ENCODE measurements around the gene PINLYP.
"Not testable (repeated sequence)": the region's sequence is repeated elsewhere in the genome, so short reads cannot be mapped to it uniquely, and the experiment has no call there.

PINLYP gene

DNA sequence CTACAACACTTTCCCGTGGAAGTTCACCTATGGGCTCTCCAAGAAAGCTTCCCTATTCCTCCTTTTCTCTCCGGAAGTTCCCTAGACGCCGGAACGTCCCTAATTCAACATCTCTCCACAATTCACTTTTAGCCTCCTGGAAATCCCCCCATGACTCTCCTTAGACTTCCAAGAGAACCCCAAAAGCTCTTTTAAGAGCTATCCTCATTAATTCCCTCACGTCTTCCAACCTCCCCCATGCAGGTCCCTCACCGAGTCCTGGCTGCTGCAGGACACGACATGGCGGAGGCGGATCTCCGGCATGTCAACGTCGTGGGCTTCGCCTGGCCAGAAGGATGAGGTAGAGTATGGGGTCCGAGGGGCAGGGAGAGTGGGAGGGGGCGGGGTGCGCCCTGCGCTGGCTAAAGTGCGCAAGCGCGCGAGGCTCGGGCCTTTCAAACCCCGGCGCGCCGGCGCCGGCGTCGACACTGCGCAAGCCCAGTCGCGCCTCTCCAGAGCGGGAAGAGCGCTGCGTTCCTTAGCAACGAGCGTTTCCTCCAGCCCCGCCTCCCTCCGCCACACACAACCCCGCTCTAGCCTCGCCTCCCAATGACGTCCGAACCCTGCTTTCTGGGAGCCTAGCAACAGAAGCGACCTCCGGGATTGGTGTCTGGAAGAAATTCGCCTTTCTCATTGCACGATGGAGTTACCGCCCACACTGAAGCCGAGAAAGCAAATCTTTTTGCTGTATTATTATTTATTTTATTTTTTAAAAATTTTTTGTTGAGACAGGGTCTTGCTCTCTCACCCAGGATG, at the start of gene PINLYP, which contains the start of gene XRCC1:
TSS of gene PINLYP (plus strand) at position 646 of the 795 bp plus-strand sequence. CDS start 1,391 bp downstream, outside the sequence.
TSS of gene XRCC1 (minus strand) at position 372 of the 795 bp plus-strand sequence. CDS start at position 303, 69 bp downstream.
- DNase-seq, result peak; percentile 93

DNA sequence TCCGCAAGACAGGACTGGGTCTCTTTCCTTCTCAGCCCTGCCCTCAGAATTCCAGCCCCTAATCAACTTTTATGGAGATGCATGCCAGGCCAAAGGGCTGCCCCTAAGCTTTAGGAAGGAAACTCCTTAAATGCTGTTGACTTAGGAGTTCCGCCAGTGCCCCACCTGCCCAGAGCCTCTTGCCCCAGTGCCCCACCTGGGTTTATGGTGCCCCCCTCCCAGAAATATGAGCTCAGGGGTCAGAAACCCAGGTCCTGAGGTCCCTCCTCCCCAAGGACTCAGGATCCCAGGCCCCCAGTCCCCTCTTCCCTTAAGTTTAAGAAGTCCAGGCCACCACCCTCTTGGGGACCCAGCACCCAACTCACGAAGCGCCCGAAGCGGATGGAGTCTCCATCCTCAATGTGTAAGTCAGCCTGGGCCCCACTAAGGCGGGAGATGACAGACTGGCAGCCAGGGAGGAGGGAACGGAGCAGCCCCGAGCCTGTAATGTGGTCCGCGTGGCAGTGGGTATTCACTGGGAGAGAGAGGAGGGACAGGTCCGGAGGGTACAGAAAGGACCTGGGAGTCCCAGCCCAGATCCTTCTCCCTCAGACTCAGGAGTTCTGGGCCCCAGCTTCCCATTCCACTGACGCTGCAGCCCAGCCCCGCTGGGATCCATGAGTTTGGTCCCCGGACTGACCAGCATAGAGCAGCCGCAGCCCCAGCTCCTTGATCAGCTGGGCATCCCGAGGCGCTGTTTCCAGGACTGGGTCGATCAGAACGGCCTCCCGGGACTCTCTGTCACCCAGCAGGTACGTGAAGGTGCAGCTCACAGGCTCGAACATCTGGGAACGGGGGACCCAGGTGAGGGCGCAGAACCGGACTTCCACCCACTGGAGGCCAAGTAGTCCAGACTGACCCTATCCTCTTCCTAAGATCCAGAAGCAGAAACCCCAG, 49.5 kb upstream of the PINLYP start:
- DNase-seq, result no peak

DNA sequence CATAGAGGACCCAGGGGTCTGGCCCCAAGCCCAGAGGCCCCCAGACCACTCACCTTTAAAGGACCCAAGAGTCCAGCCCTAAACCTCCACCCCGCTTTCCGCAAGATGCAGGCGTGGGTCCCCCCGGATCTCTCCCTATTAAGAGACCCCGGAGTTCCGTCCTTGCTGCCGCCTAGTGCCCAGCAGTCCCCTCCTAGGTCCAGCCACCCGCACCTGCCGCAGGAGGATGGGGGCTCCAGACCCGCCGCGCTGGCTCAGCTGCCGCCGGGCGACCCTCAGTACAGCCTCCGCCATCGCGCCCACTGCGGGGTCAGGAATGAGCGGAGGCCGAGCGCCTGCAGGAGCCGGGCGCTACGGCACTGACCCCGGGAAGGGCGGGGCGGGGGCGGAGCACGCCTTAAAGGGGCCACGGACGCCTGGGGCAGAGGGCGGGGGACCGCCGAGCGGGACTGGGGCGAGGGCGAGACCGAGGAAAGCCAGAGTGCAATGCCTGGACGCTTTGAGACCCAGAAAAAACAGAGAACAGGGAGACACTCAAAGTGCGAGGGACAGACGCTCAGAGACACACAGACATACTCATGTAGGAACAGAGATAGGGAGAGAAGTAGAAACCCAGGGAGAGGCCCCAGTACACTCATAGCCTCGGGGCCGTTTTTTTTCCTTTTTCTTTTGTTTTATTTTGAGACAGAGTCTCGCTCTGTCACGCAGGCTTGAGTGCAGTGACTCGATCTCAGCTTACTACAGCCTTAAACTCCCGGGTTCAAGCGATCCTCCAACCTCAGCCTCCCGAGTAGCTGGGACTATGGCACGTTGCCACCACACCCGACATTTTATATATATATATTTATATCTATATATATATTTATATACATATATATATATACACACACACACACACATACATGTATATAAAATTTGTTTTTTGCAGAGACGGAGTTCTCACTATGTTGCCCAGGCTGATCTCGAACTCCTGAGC, 48.4 kb upstream of the PINLYP start, which contains the start of gene ETHE1:
TSS of gene ETHE1 (minus strand) at position 318 of the 976 bp plus-strand sequence. CDS start at position 294, 24 bp downstream.
- DNase-seq, result no peak

DNA sequence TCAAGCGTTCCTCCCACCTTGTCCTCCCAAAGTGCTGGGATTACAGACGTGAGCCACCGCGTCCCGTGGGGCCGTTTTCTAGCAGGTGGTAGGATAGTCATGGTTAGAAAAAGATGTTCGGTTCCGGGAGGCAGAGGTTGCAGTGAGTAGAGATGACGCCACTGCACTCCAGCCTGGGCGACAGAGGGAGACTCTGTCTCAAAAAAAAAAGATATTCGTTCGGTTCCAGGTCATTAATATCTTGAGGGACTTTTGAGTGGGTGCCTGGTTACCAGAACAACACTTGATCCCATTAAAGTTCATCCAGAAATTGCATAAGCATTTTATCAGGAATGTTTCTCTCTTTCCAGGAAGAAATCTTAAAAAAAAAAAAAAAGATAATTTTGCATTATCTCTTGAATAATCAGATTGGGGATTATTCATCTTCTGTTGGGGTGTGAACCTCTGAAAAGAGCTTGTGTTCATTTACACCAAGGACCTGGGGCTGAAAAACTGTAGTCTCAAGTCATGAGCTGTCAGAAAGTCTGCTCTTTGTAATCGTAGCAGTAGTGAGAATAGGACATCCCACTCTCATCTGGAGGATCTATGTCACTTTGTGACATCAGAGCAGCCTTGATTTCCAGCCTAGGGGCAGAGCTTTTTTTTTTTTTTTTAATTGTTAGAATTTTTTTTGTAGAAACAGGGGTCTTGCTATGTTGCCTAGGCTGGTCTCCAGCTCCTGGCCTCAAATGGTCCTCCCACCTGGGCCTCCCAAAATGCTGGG, 47.6 kb upstream of the PINLYP start:
- DNase-seq, result no peak

DNA sequence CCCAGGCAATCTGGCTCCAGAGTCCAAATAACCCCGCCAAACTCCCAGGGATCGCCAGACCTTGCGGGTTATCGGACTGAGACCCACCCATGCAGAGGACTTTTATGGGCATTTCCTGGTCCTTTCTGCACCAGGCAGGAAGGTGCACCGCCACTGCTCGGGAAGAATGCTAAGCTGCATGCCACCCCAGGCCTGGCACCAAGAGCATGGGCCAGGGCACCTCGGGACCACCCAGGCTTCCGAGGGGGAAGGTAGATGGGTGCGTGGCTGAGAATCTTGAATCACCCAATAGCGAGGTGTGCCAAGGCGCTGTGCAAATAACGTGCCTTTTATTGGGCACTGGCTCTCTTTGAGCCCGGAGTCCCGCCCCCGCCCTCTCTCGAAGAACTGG, 43.0 kb upstream of the PINLYP start:
- no peak for DNase-seq

DNA sequence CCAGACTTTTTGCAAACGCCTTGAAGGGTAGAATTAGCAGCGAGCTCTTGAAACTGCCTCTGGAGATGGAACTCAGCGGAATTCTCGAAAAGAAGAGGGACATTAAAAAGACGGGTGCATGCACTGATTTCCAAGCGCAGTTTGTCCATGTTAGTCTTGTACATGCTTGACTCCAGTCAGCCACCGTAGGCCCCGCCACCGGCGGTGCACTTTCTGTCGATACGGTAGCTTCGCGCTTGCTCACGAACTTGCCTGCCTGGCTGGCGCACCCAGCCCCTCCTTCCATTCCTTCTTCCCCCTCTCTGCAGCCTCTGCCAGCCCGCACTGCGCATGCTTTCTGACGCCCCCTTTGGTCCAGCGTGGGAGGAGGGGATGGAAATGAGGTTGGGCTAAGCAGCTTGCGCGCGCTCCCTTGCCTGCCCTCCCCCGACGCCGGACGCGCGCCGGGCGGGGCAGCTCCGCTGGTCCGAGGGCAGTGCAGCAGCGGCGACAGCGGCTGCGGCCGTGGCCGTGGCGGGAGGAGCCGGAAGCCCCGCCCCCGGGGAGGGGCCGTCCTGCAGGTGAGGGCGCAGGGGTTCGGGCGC, 42.5 kb upstream of the PINLYP start, which contains the start of gene ZNF575:
TSS of gene ZNF575 (plus strand) at position 227 of the 584 bp plus-strand sequence. CDS start 1,235 bp downstream, outside the sequence.
- peak; percentile 27 for DNase-seq

DNA sequence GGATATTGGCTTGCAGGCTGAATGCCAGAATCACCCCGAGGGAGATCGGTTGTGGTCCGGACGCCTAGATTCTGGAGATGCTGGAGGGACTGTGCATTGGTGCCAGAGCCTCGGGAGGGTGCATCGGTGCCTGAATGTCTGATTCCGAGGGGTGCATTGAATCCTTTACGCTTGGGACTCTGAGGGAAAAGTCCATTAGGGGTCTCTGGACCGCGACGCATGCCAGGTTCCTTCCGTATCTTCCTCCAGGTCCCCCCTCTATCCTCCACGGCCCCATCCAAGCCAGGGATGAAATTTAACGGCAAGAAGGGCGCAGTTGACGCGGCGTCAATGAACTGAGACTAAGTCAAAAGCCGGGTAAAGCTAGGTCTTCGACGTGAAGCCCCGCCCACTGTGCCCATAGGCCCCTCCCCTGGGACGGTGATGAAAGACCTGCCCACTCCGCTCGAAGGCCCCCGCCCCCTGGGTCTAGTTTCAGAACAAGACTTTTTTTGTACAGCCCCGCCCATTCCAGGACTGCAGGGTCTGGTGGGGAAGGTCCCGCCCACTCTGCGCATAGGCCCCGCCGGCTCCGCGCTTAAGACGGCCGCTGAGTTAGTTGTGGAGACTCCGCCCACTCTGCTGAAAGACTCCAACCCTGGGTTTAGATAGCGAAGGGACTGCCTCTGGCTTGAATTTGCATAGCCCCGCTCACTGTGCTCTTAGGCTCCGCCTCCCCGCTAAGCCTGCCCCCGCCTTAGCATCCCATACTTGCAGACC, 41.9 kb upstream of the PINLYP start:
- peak; percentile 57 for DNase-seq

DNA sequence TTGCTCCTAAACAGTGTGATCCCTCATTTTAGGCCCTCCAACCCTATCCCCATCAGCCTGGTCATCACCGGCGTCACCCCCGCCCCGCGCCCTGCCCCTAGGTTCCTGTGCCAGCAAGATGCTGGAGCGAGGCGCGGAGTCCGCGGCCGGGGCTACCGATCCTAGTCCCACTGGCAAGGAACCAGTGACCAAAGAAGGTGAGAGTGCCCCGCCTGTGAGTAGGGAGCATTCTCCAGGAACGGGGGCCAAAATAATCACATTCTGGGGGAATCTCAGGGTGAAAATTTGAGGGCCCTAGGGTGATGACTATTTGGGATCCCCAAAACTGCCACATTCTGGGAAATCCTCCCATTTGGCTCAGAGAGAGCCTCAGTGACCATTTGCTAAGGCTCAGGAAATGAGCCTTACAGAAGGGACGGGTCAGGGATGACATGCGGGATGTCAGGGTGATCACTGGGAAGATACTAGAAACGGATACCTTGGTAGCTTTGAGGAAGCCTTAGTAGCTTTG, 41.2 kb upstream of the PINLYP start:
- no peak for DNase-seq

DNA sequence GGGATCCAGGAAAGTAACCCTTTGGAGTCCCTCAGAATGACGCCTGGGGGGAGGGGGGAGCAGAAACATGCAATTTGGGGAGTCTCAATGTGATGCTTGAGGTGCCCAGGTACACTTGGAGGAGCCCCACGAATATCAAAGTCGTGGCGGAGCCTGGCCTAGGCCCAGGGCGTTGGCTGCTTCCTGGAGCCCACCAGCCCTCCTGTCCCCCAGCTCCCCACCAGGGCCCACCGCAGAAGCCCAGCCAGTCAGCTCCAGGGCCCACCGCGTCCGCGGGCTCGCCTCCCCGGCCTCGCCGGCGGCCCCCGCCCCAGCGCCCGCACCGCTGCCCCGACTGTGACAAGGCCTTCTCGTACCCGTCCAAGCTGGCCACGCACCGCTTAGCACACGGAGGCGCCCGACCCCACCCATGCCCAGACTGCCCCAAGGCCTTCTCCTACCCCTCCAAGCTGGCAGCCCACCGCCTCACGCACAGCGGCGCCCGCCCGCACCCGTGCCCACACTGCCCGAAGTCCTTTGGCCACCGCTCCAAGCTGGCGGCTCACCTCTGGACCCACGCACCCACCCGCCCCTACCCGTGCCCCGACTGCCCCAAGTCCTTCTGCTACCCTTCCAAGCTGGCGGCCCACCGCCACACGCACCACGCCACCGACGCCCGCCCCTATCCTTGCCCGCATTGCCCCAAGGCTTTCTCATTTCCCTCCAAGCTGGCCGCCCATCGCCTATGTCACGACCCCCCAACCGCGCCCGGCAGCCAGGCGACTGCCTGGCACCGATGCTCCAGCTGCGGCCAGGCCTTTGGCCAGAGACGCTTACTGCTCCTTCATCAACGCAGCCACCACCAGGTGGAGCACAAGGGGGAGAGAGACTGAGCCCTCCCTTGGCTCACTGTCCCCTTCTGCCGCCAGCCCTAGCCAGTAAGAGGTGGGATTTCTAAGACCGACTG, 40.5 kb upstream of the PINLYP start:
- no peak for DNase-seq

DNA sequence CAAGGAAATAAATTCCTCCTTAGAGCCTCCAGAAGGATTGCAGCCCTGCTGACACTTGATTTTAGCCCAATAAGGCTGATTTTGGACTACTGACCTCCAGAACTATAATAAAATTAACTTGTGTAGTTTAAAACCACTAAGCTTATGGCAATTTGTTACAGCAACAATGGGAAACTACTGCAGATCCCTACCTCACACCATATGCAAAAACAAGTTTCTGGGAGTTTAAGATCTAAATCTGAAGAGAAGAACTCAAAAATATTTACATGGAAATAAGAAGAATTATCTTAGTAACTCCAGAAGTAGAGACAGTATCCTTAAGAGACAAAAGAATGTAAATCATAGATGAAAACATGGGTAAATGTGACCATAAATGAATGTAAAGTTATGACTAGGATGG, 36.7 kb upstream of the PINLYP start:
- no peak for DNase-seq

DNA sequence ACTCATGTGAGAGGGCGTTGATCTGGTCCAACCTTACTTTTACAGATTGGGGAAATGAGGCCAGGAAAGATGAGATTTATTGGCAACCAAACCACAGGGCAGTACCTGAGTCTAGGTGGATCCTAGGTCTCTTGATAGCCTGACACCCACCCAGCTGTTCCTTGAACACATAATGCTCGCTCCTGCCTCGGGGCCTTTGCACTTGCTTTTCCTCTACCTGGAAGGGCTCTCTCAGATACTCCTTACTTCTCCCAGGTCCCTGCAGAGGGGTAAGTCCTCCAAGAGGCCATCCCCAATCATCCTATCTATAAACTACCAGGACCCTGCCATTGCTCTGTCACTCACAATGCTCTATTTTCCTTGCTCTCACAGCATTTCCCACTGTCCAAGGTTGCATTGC, 35.2 kb upstream of the PINLYP start:
- no peak for DNase-seq

DNA sequence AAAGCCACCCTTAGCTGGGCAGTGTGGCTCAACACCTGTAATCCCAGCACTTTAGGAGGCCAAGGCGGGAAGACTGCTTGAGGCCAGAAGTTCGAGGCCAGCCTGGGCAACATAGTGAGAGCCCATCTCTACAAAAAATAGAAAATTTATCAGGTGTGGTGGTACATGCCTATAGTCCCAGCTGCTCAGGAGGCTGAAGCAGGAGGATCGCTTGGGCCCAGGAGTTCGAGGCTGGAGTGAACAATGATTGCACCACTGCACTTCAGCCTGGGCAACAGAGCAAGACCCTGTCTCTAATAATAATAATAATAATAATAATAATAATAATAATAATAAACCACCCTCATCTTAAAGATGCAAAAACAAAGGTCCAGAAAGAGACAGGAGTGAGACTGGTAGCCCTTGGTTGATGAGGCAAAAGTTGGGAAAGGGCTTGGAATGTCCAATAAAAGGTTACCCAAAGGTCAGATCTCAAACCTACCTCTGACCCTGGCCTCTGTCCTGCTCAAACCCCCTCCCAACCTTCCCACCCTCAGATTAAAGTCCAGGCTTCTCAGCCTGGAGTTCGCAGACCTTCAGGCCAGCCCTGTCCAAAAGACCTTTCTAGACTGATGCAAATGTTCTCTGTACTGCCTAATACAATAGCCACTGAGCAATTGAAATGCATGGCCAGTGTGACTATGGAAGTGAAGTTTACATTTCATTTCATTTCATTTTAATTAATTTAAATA, 33.5 kb upstream of the PINLYP start:
- no peak for DNase-seq

DNA sequence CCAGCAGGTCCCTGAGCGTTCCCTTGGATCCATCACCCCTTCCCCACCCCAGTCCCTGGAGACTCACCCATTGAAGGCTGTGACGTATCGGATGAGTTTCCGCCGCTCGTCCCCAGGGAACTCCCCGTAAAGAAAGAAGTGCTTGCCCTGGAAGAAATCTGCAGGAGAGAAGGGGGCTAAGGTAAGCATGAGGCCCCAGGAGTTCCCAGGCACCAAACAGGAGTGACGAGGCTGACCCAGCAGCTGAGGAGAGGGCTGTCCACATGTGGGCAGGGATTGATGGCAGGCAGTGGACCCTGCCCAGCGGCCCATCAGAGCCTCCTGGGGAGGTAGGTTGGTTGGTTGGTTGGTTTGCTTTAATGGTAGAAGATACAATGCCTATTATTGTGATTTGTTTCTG, 31.5 kb upstream of the PINLYP start:
- no peak for DNase-seq

DNA sequence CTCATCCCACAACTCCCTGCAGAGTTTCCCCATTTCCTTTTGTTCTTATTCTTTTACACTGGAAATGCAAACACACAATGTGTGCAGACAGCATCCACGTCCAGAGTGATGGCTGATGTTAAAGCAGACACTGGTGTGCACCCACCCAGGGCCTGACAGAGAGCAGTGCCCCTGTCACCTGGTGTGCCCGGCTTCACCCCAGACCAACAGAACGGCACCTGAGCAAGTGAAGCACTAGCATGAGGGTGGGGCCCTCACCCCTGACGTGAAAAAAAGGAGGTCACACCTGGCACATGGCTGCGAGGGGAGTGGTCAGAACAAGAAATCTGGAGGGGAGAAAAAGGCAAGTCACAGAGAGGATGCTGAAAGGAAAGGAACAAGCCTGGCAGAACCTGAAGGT, 30.3 kb upstream of the PINLYP start:
- DNase-seq, result no peak

DNA sequence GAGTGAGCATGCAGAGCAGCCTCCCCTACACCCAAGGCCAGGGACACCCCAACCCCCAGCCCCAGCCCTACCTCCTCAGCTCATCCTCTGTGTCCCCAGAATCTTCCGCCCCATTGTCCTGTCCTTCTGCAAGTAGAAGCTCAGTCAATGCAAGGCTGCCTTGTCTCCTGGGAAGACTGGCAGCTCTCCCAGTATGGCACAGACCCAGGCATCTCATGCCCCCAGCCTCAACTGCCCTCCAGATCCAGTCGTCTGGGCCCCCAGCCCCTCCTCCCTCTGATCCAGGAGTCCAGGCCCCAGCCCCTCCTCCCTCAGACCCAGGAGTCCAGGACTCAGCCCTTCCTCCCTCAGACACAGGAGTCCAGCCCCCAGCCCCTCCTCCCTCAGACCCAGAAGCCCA, 29.6 kb upstream of the PINLYP start:
- DNase-seq, result no peak

DNA sequence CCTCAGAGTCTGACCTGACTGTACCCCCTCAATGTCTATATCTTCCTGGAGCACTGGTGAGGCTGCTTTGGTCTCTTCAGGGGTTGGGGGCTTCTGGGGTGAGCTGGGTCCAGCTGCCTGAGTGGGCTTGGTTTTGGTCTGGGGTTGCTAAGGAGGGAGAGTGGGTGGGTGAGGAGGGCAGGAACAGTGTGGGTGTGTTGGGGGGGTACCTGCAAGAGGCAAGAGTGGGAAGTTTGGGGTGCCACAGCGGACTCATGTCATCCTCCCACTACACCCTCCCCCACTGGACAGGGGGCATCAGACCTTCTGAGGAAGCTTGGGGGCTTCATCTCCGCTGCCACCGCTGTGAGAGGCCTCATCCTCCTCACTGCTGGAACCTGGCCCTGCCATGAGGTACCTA, 29.0 kb upstream of the PINLYP start:
- no peak for DNase-seq

DNA sequence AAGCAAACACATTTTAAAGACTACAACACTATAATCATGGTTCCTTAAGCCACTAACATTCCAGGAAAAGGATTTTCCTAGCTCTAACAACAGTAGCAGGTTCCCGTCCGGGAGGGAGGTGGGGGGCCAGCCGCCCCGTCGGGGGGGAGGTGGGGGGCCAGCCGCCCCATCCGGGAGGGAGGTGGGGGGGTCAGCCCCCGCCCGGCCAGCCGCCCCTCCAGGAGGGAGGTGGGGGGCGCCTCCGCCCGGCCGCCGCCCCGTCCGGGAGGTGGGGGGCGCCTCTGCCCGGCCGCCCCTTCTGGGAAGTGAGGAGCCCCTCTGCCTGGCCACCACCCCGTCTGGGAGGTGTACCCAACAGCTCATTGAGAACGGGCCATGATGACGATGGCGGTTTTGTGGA, 27.7 kb upstream of the PINLYP start:
- DNase-seq, result not testable (repeated sequence)

DNA sequence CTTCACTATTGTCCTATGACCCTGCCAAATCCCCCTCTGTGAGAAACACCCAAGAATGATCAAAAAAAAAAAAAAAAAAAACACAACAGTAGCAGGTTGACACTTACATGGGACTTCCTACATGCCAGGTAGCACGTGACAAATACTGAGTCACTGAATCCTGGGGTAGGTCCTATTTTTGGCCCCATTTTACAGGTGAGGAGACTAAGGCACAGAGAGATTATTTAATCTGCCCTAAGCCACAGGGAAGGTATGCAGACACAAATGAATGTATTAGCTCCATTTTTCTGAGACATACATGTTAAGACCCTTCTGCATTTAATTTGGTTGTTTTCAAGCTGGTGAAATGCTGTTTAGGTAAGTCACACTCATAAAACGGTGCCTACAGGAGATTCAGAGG, 26.9 kb upstream of the PINLYP start:
- no peak for DNase-seq
